ENCODE data around the gene DNAJA4.

The DNAJA4 gene

GRCh38 chr15:78247911-78248310, 16.5 kb upstream of the DNAJA4 start:
- no peak overlapping the region for H3K27ac ChIP-seq (ENCODE audit: low read depth, low read length)
- H3K9me3 ChIP-seq (ENCODE audit: control insufficient read depth, insufficient read depth, low read length): no peaks in the 10 kb centered on the region
- H3F3A ChIP-seq (ENCODE audit: control insufficient read depth, insufficient read depth): no peaks in the 10 kb centered on the region
- no peaks in the 10 kb centered on the region for H4K20me1 ChIP-seq (ENCODE audit: control insufficient read depth, insufficient read depth, low read depth, low read length)
- TF ChIP-seq EZH2phosphoT487 (IDR thresholded peaks at IDR 0.05; ENCODE audit: borderline replicate concordance, low read length): no peak
- TF ChIP-seq CTCF (IDR thresholded peaks at IDR 0.05; ENCODE audit: low read depth, low read length, poor library complexity, severe bottlenecking): no peak
- H3K79me2 ChIP-seq (ENCODE audit: control insufficient read depth, low read length): no peaks in the 10 kb centered on the region
- no peaks in the 10 kb centered on the region for H3K9me2 ChIP-seq (replicated peaks; ENCODE audit: control insufficient read depth, low read length)
- H3K27me3 ChIP-seq (ENCODE audit: control insufficient read depth, low read length): no peaks in the 10 kb centered on the region
- H3K4me1 ChIP-seq (ENCODE audit: control insufficient read depth, low read length): no peaks in the 10 kb centered on the region
- H3K4me2 ChIP-seq (ENCODE audit: low read length): no peak overlapping the region
- no peak overlapping the region for H3K4me3 ChIP-seq (ENCODE audit: low read length)
- H3K36me3 ChIP-seq (ENCODE audit: control insufficient read depth, low read length): no peaks in the 10 kb centered on the region

- Histone ChIP-seq H3K9me2 (replicated peaks; ENCODE audit: control insufficient read depth, low read length) (no peaks in the 10 kb centered on the region), H3K9me3 (ENCODE audit: control insufficient read depth, insufficient read depth, low read length) (no peaks in the 10 kb centered on the region), H3K4me3 (ENCODE audit: low read length) (no peak overlapping the region), H4K20me1 (ENCODE audit: control insufficient read depth, insufficient read depth, low read depth, low read length) (no peaks in the 10 kb centered on the region), H3K79me2 (ENCODE audit: control insufficient read depth, low read length) (no peaks in the 10 kb centered on the region), H3K27ac (ENCODE audit: low read depth, low read length) (no peak overlapping the region), H3K27me3 (ENCODE audit: control insufficient read depth, low read length) (no peaks in the 10 kb centered on the region), H3K4me1 (ENCODE audit: control insufficient read depth, low read length) (no peaks in the 10 kb centered on the region), H3F3A (ENCODE audit: control insufficient read depth, insufficient read depth) (no peaks in the 10 kb centered on the region), H3K4me2 (ENCODE audit: low read length) (no peak overlapping the region), H3K36me3 (ENCODE audit: control insufficient read depth, low read length) (no peaks in the 10 kb centered on the region)
- no peak for TF ChIP-seq CTCF (IDR thresholded peaks at IDR 0.05; ENCODE audit: low read depth, low read length, poor library complexity, severe bottlenecking)
- TF ChIP-seq EZH2phosphoT487 (IDR thresholded peaks at IDR 0.05; ENCODE audit: borderline replicate concordance, low read length): no peak
Measured at GRCh38 chr15:78249131-78249530, 15.2 kb upstream of the DNAJA4 start.

GRCh38 chr15:78251136-78251535, 13.2 kb upstream of the DNAJA4 start:
- TF ChIP-seq EZH2phosphoT487 (IDR thresholded peaks at IDR 0.05; ENCODE audit: borderline replicate concordance, low read length) (no peak), CTCF (IDR thresholded peaks at IDR 0.05; ENCODE audit: low read depth, low read length, poor library complexity, severe bottlenecking) (no peak)
- Histone ChIP-seq H3K27me3 (ENCODE audit: control insufficient read depth, low read length) (no peaks in the 10 kb centered on the region), H3K9me2 (replicated peaks; ENCODE audit: control insufficient read depth, low read length) (no peaks in the 10 kb centered on the region), H3K27ac (ENCODE audit: low read depth, low read length) (no peak overlapping the region), H3K4me2 (ENCODE audit: low read length) (no peak overlapping the region), H3K4me3 (ENCODE audit: low read length) (no peak overlapping the region), H3K36me3 (ENCODE audit: control insufficient read depth, low read length) (no peaks in the 10 kb centered on the region), H3F3A (ENCODE audit: control insufficient read depth, insufficient read depth) (no peaks in the 10 kb centered on the region), H4K20me1 (ENCODE audit: control insufficient read depth, insufficient read depth, low read depth, low read length) (no peaks in the 10 kb centered on the region), H3K4me1 (ENCODE audit: control insufficient read depth, low read length) (no peaks in the 10 kb centered on the region), H3K79me2 (ENCODE audit: control insufficient read depth, low read length) (no peaks in the 10 kb centered on the region), H3K9me3 (ENCODE audit: control insufficient read depth, insufficient read depth, low read length) (no peaks in the 10 kb centered on the region)
